GM12892 (cell line): Measurements from ENCODE around the gene KIF2A.

ENCODE experiments used
- POLR2A ChIP-seq: IDR thresholded peaks from 2 replicates; pipeline ENCODE4 v1.6.1; 2011; ENCODE audit warnings: low read depth, low read length, control low read depth
- POLR2AphosphoS5 ChIP-seq: IDR thresholded peaks from 2 replicates; pipeline ENCODE4 v1.6.1; 2011; ENCODE audit warnings: low read depth, low read length, control low read depth
- TAF1 ChIP-seq: IDR thresholded peaks from 2 replicates; pipeline ENCODE4 v1.6.1; 2011; ENCODE audit warnings: low read depth, mild to moderate bottlenecking, control low read depth, low read length, borderline replicate concordance

GRCh38 chr5:62282064-62282463 lies 23.9 kb upstream of the KIF2A start:
- TF ChIP-seq POLR2AphosphoS5, result no peak
- no peak for TF ChIP-seq POLR2A
- no peak for TF ChIP-seq TAF1
